Measurements from ENCODE around the gene RNF40. TPM values are rescaled to one million over a fixed set of nuclear protein-coding genes. Genes with fewer than 3 reads are reported as not detected.
A peak's percentile ranks its signal among the peaks of the same experiment; 100 is the strongest.

The RNF40 gene
- total and polyA plus RNA-seq, 2 experiments from 2014 or later, result 70.4 to 75.3 TPM

GRCh38 chr16:30744183-30744582, 17.9 kb upstream of the RNF40 start:
- Histone ChIP-seq H3K79me2 (peaks cover 11% of the 10 kb centered on the region), H3K36me3 (replicated peaks; ENCODE audit: insufficient read depth, low read depth) (no peaks in the 10 kb centered on the region), H3K4me1 (ENCODE audit: insufficient read depth) (peaks cover 18% of the 10 kb centered on the region), H3K27me3 (no peaks in the 10 kb centered on the region), H4K20me1 (ENCODE audit: insufficient read depth, poor library complexity, severe bottlenecking) (no peaks in the 10 kb centered on the region), H3K9me2 (replicated peaks; ENCODE audit: insufficient read depth) (no peaks in the 10 kb centered on the region), H3K9me3 (ENCODE audit: low read depth) (no peaks in the 10 kb centered on the region), H3K4me3 (no peak overlapping the region), H3K4me2 (no peak overlapping the region), H3K27ac (no peak overlapping the region), H2AFZ (no peak overlapping the region)
- no peak for DNase-seq (ENCODE audit: low spot score)
- WGBS (ENCODE audit: low lambda C conversion rate, missing lambda C conversion rate), result 98% methylated on average over 2 of the region's 2 CpGs
- TF ChIP-seq, protein P1, sequence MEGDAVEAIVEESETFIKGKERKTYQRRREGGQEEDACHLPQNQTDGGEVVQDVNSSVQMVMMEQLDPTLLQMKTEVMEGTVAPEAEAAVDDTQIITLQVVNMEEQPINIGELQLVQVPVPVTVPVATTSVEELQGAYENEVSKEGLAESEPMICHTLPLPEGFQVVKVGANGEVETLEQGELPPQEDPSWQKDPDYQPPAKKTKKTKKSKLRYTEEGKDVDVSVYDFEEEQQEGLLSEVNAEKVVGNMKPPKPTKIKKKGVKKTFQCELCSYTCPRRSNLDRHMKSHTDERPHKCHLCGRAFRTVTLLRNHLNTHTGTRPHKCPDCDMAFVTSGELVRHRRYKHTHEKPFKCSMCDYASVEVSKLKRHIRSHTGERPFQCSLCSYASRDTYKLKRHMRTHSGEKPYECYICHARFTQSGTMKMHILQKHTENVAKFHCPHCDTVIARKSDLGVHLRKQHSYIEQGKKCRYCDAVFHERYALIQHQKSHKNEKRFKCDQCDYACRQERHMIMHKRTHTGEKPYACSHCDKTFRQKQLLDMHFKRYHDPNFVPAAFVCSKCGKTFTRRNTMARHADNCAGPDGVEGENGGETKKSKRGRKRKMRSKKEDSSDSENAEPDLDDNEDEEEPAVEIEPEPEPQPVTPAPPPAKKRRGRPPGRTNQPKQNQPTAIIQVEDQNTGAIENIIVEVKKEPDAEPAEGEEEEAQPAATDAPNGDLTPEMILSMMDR (IDR thresholded peaks at IDR 0.05; ENCODE audit: poor library complexity), result no peak
- TF ChIP-seq EZH2 (IDR thresholded peaks at IDR 0.05; ENCODE audit: borderline replicate concordance) (no peak), EZH2phosphoT487 (IDR thresholded peaks at IDR 0.05; ENCODE audit: low read depth, severe bottlenecking, unreplicated experiment) (no peak)

DNA sequence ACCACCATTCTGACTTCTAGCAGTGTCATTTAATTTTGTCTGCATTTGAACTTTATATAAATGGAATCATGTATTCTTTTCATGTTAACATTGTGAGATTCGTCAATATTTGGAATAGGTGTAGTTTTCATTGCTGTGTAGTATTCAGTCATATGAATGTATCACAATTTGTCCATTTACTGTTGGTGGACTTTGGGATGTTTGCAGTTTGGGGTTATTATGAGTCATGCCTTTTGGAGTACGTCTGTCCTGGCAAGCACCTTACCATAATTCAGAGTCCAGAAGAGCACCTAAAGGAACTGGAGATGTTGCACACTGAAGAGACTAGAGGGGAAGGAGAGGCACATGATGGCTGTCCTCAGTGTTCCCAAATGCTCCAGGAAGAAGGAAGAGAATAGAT, 17.0 kb upstream of the RNF40 start:
- Histone ChIP-seq H3K79me2 (peaks cover 20% of the 10 kb centered on the region), H3K4me3 (no peak overlapping the region), H3K27ac (no peak overlapping the region)

DNA sequence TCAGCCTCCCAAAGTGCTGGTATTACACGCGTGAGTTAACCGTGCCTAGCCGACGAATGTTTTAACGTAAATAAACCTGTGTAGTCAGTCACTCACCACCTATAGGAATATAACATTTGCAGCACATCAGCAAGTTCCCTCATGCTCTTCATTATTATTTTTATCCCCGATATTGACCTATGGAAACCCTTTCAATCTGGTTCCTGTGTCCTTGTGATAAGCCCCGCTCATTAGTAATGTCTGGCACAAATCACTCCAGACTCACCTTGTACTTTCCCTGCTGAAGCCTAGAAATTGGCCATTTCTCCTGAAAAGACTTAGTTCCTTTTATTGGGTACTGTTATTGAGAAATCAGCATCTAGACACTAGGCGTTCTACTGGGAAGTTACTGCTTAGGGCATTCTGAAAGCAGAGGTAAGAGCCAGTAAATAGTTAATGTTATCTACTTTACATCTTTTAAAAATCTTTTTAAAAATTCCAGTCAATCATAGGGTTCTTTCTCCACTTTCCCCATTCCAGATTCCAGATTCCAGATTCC, 15.4 kb upstream of the RNF40 start:
- H3K79me2 ChIP-seq, result peaks cover 24% of the 10 kb centered on the region

More for the DNA sequence above, 17.0 kb upstream of the RNF40 start:
- Histone ChIP-seq H3K9me2 (replicated peaks; ENCODE audit: insufficient read depth) (no peaks in the 10 kb centered on the region), H3K4me1 (ENCODE audit: insufficient read depth) (peaks cover 12% of the 10 kb centered on the region), H3K27me3 (no peaks in the 10 kb centered on the region), H3K9me3 (ENCODE audit: low read depth) (no peaks in the 10 kb centered on the region), H4K20me1 (ENCODE audit: insufficient read depth, poor library complexity, severe bottlenecking) (no peaks in the 10 kb centered on the region), H3K36me3 (replicated peaks; ENCODE audit: insufficient read depth, low read depth) (no peaks in the 10 kb centered on the region), H2AFZ (no peak overlapping the region), H3K4me2 (no peak overlapping the region)
- TF ChIP-seq, protein P1 (IDR thresholded peaks at IDR 0.05; ENCODE audit: poor library complexity), result no peak
- TF ChIP-seq EZH2 (IDR thresholded peaks at IDR 0.05; ENCODE audit: borderline replicate concordance) (no peak), EZH2phosphoT487 (IDR thresholded peaks at IDR 0.05; ENCODE audit: low read depth, severe bottlenecking, unreplicated experiment) (no peak)
- DNase-seq (ENCODE audit: low spot score), result no peak
- WGBS (ENCODE audit: low lambda C conversion rate, missing lambda C conversion rate), result 76% methylated on average over 2 of the region's 2 CpGs

More for the DNA sequence above, 15.4 kb upstream of the RNF40 start:
- no peaks in the 10 kb centered on the region for H3K9me3 ChIP-seq (ENCODE audit: low read depth)
- H3K4me1 ChIP-seq (ENCODE audit: insufficient read depth), result peaks cover 4% of the 10 kb centered on the region
- DNase-seq (ENCODE audit: low spot score), result no peak
- no peak overlapping the region for H2AFZ ChIP-seq
- H3K4me2 ChIP-seq, result no peak overlapping the region
- no peaks in the 10 kb centered on the region for H3K9me2 ChIP-seq (replicated peaks; ENCODE audit: insufficient read depth)
- H3K27me3 ChIP-seq, result no peaks in the 10 kb centered on the region
- peak overlapping the region; percentile 68 for H3K27ac ChIP-seq
- TF ChIP-seq, protein P1 (IDR thresholded peaks at IDR 0.05; ENCODE audit: poor library complexity), result no peak
- TF ChIP-seq EZH2 (IDR thresholded peaks at IDR 0.05; ENCODE audit: borderline replicate concordance), result no peak
- TF ChIP-seq EZH2phosphoT487 (IDR thresholded peaks at IDR 0.05; ENCODE audit: low read depth, severe bottlenecking, unreplicated experiment), result no peak
- H3K36me3 ChIP-seq (replicated peaks; ENCODE audit: insufficient read depth, low read depth), result no peaks in the 10 kb centered on the region
- H4K20me1 ChIP-seq (ENCODE audit: insufficient read depth, poor library complexity, severe bottlenecking), result no peaks in the 10 kb centered on the region
- H3K4me3 ChIP-seq, result no peak overlapping the region
- WGBS (ENCODE audit: low lambda C conversion rate, missing lambda C conversion rate), result 93% methylated on average over 9 of the region's 9 CpGs
